Hepatocyte (in vitro differentiated cells): ENCODE data around the gene MAP4K3.

Source experiments
- EZH2phosphoT487 ChIP-seq: fragments of 200-600 bp; sonication (generic); IDR thresholded peaks from one replicate; pipeline ENCODE4 v1.6.1; 2018; ENCODE audit warnings: antibody characterized with exemption, mild to moderate bottlenecking, low read depth, moderate library complexity; ENCODE audit not compliant: unreplicated experiment, severe bottlenecking
- TF ChIP-seq, protein P1 (sequence below): fragments of 200-600 bp; sonication (generic); IDR thresholded peaks from 2 replicates; pipeline ENCODE4 v1.5.1; 2016; ENCODE audit warnings: antibody characterized with exemption, mild to moderate bottlenecking; ENCODE audit not compliant: poor library complexity

DNA sequence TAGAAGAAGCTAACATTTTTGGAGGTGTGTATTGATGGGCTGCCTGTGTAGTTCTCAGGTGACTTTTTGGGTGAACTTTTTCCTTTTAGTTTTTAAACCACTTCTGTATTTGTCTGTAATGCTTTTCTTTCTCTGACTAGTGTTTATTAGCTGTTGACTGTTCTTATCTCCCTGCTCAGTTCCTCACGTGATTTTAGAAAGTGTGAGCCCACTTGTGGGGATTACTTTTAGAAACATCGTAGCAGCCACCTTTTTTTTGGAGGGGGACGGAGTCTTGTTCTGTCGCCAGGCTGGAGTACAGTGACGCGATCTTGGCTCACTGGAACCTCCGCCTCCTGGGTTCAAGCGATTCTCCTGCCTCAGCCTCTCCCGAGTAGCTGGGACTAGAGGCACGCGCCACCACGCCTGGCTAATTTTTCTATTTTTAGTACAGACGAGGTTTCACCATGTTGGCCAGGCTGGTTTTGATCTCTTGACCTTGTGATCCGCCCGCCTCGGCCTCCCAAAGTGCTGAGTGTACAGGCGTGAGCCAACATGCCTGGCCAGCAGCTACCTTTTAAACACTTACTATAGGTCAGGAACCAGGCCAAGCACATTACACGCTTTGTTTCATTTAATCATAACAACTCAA lies 184.1 kb downstream of the MAP4K3 start:
- TF ChIP-seq, protein P1, sequence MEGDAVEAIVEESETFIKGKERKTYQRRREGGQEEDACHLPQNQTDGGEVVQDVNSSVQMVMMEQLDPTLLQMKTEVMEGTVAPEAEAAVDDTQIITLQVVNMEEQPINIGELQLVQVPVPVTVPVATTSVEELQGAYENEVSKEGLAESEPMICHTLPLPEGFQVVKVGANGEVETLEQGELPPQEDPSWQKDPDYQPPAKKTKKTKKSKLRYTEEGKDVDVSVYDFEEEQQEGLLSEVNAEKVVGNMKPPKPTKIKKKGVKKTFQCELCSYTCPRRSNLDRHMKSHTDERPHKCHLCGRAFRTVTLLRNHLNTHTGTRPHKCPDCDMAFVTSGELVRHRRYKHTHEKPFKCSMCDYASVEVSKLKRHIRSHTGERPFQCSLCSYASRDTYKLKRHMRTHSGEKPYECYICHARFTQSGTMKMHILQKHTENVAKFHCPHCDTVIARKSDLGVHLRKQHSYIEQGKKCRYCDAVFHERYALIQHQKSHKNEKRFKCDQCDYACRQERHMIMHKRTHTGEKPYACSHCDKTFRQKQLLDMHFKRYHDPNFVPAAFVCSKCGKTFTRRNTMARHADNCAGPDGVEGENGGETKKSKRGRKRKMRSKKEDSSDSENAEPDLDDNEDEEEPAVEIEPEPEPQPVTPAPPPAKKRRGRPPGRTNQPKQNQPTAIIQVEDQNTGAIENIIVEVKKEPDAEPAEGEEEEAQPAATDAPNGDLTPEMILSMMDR, result no peak
- TF ChIP-seq EZH2phosphoT487, result no peak
